NOMO-1 treated with dmso at 0.1 percent for 144 hours (cell line): ENCODE results near the gene CHCHD6.

ENCODE experiments used
- DNase-seq: peaks from one replicate; lab custom pipeline; 2025; ENCODE audit not compliant: unreplicated experiment; lab: John Stamatoyannopoulos, UW

CHCHD6 gene

DNA sequence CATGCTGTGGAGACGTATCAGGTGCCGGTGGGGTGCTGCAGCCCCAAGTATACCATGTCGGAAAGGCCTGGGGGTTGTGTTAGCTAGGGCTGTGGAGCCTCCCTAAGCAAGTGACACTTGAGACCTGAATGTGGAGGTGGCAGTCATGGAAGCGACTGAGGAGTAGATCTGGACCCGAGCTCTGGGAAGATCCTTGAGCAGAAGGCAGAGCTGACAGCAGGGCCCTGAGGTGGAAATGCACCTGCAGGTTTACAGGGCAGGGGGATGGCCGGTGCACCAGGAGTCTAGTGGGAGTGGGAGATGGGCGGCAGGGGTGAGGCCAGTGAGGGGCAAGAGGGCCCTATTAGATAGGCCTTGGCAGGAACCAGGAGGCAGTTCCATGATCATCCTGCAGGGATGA, 187.1 kb downstream of the CHCHD6 start:
- no peak for DNase-seq

DNA sequence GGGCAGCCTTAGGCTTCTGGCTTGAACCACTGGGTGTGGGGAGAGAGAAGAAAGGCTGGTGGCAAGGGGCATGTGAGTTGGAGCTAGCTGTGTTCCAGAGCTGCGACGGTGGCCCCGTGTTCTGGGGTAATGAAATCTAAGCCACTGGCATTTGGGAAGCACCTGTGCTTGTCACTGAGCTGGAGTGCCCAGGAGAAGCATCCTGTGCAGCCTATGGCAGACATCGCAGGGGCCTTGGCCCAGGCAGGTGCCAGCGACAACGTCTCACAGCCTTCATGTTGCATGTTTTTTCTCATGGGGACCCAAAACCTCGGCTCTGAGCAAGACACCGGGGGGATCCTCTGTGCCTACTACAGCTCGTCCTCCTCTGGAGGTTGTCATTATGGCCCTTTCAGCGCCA, 187.8 kb downstream of the CHCHD6 start:
- no peak for DNase-seq

DNA sequence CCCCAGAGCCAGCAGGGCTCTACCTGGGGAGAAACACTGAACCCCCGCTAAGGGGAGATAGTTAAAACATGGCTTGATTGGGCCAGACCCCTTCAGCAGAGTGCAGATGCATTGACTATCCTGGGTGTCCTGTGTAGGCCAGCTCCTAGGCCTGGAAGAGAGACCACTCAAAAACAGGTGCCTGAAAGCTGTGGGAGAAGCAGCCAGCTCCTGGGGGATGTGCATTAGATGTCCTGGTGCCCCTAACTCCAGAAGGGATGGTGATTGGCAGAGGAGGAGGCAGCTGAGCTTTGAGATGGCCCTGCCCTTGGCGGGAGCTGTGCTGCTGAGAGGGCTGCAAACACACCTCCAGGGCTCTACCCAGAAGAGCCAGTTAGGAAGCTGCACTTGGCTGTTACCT, 189.6 kb downstream of the CHCHD6 start:
- DNase-seq, result no peak

- no peak for DNase-seq
Measured at GRCh38 chr3:126894475-126894874, 190.4 kb downstream of the CHCHD6 start.

DNA sequence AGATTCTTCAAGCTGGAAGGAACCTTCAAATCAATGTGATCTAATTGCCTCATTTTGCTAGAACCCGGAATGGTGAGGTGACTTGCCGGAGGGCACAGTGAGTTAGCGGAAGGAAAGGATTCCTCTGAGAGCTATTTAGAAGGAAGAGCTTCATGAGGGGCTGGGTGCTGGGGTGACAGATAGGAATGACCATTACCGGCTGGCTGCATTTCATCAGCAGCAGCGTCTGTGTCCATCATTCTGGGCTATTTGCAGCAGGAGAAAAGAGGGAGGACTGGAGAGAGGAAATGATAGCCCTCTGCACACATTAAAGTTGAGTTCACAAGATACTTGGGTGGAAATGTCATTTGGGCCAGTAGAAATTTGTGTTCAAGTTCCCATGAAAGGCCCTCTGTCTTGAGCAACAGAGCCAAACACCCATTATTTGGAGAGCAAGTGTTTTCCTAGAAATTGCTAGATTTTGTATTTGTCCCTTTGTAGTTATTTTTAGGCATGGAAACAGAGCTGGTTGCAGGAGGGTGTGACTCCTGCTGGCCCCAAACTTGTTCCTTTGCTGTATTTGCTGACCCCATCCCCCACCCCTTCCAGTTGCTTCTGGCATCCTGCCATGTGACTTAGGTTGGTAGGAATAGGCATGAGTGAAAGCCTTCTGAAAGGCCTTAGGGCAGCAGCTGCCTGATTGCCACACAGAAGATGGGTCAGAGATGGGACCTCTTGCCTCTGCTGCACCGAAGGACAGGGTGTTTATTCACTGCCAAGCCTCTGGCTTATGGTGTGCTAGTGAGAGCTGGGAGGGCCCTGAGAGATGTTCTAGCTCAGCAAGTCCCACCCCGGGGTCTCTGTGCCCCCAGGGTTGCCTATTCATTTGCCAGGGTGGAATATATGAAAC, 191.4 kb downstream of the CHCHD6 start:
- DNase-seq, result no peak

DNA sequence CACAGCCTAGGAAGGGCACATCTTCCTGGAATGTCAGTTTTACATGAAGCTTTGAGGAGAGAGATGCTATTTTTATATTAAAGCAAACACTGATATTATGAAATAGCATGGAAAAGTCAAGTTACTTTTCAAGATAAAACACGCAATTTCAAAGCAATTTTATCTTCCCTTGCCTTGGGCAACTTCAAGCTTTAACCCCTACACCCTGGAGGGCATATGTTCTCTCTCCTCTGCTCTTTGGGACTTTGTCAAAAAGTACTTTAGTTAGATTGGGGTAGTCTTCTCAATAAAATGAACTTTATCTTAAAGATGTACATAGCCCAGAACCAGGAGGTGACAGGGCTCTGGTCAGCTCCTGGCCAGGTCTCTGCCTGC, 192.0 kb downstream of the CHCHD6 start:
- DNase-seq, result no peak

- DNase-seq, result no peak
Measured at GRCh38 chr3:126896968-126897367, 192.9 kb downstream of the CHCHD6 start.

- no peak for DNase-seq
Measured at GRCh38 chr3:126897943-126898342, 193.9 kb downstream of the CHCHD6 start.

- DNase-seq, result no peak
Measured at GRCh38 chr3:126900859-126901540, 197.0 kb downstream of the CHCHD6 start.

DNA sequence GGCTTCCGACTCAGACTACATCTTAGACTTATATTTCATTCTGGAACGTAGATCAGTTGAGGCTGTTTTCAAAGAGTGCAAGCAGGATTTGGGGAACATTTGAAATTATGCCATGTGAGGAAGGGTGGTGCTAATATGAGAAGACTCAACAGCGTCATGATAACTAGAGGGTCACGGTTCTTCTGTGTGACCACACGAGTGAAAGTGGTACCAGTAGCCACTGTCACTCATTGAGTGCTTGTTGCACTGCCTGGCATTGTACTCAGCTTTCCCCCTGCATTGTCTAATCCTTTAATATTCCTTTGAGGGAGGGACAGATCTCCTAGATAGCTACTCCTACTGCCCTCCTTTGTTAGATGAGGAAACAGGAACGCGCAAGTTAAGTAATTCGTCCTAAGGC, 197.6 kb downstream of the CHCHD6 start:
- DNase-seq, result no peak

GRCh38 chr3:126903521-126903920, 199.5 kb downstream of the CHCHD6 start:
- no peak for DNase-seq

DNA sequence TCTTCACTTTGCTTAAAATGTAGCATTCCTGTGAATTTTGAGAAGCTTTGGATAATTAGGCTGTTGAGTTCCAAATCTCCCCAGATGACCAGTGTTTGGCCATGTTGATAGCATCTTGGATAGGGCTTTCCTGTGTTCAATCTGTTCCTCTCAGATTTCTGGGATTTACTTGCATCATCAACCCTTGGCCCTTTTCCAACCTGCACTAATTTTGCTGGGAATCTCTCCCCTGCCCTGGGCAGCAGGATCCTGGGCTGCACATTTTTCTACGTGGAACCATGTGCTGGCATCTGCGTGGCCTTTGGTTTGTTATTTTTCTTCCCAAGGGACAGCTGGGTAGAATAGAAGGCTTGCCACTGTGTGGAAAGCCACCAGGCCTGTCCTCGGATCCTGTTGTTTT, 203.5 kb downstream of the CHCHD6 start:
- no peak for DNase-seq

GRCh38 chr3:126908752-126909275, 204.8 kb downstream of the CHCHD6 start:
- no peak for DNase-seq

GRCh38 chr3:126910231-126910630, 206.2 kb downstream of the CHCHD6 start:
- no peak for DNase-seq

- DNase-seq, result peak; percentile 93
Measured at GRCh38 chr3:126911162-126912026, 207.4 kb downstream of the CHCHD6 start.

- no peak for DNase-seq
Measured at GRCh38 chr3:126912027-126912422, 208.0 kb downstream of the CHCHD6 start.

- DNase-seq, result no peak
Measured at GRCh38 chr3:126912491-126913195, 208.6 kb downstream of the CHCHD6 start.

- DNase-seq, result no peak
Measured at GRCh38 chr3:126913524-126913923, 209.5 kb downstream of the CHCHD6 start.

DNA sequence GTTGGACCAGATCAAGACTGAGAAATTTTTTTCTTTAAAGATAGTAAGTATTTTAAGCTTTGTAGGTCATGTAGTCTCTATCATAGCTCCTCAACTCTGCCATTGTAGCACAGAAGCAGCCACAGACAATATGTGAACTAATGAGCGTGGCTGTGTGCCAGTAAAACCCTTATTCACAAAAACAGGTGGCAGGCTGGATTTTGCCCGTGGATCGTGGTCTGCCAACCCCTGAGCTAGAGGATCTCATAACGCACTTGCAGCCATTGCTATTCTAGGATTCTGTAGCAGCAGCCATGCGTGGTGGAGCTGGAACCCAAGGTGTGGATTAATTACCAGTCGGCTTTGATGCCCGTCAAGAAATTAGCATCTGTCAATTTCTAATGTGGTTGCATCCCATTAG, 210.2 kb downstream of the CHCHD6 start:
- no peak for DNase-seq

DNA sequence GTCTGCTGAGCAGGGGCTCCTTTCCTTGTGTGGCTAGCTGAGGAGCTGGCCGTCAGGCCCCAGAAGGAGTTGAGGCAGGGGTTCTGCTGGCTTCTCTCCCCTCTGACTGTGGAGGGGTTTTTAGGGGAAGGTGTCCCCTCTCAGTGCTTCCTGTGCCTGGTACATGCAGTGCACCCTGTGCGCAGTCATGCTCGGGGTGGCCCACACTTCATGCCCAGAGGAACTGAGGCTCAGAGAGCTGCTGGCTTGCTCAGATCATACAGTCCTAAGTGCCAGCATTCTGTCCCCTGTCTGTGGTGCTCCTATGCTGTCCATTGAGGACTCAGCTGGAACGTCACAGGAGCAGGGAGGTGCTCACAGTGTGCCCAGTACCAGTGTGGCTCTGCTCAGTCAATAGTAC, 211.0 kb downstream of the CHCHD6 start:
- no peak for DNase-seq

DNA sequence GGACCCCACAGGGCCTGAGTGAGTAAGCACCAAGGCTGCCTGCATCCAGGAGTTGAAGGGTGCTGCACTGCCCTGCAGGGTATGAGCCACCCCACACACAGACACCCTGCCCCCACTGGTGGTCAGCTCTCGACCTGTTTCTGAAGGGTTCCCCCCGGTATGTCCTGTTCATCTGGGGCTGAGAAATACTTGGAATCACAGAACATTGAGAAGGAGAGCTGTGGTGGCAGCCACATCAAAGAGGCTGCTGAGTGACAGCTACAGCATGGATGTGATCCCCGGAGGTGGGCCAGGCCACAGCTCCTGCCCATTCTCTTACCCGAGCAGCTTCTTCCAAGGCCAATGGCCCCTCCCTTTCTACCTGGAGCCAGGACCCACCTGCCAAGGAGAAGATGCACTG, 212.5 kb downstream of the CHCHD6 start:
- no peak for DNase-seq
